OCI-LY3 (cell line): ENCODE results near the gene EXOC1.

Experiments used
- H2AFZ ChIP-seq: fragments of 200-600, 300-600 bp; shearing (Covaris generic); 2 replicates; pipeline ENCODE4 v1.6.0; 2014; ENCODE audit warnings: antibody characterized with exemption, low read depth, low read length
- H3K27ac ChIP-seq: fragments of 200-600, 300-600 bp; sonication (generic); 2 replicates; pipeline ENCODE4 v1.5.1; 2014; ENCODE audit warnings: mild to moderate bottlenecking, low read length, moderate library complexity, mixed read lengths
- H3K27me3 ChIP-seq: fragments of 200-600, 300-600 bp; sonication (generic); 2 replicates; pipeline ENCODE4 v1.6.1; 2014; ENCODE audit warnings: low read depth, low read length, mixed read lengths
- H3K36me3 ChIP-seq: fragments of 200-600, 300-600 bp; sonication (generic); replicated peaks from 2 replicates; pipeline ENCODE3; 2014; ENCODE audit warnings: low read depth, low read length, mixed read lengths
- H3K4me1 ChIP-seq: fragments of 300-600, 200-600 bp; sonication (generic); 2 replicates; pipeline ENCODE4 v1.6.1; 2014; ENCODE audit warnings: low read length, mixed read lengths
- H3K4me2 ChIP-seq: fragments of 200-600, 300-600 bp; sonication (generic); 2 replicates; pipeline ENCODE4 v1.6.1; 2014; ENCODE audit warnings: low read length, mixed read lengths
- H3K4me3 ChIP-seq: fragments of 300-600, 200-600 bp; sonication (generic); 2 replicates; pipeline ENCODE4 v1.5.1; 2014; ENCODE audit warnings: antibody characterized with exemption, mild to moderate bottlenecking, low read length, moderate library complexity
- H3K79me2 ChIP-seq: fragments of 300-600, 200-600 bp; shearing (Covaris generic); 2 replicates; pipeline ENCODE4 v1.6.1; 2014; ENCODE audit warnings: mild to moderate bottlenecking, low read length, mixed read lengths
- H3K9ac ChIP-seq: fragments of 300-600, 200-600 bp; shearing (Covaris generic); 2 replicates; pipeline ENCODE4 v1.6.0; 2014; ENCODE audit warnings: mild to moderate bottlenecking, low read length, moderate library complexity
- H3K9me3 ChIP-seq: fragments of 200-600, 300-600 bp; shearing (Covaris generic); 2 replicates; pipeline ENCODE4 v1.6.1; 2014; ENCODE audit warnings: low read length, mixed read lengths; ENCODE audit not compliant: insufficient read depth
- H4K20me1 ChIP-seq: fragments of 200-600, 300-600 bp; sonication (generic); 2 replicates; pipeline ENCODE4 v1.6.1; 2016; ENCODE audit warnings: low read length, mixed read lengths; ENCODE audit not compliant: insufficient read depth
- CTCF ChIP-seq: fragments of 200-600, 300-600 bp; sonication (generic); IDR thresholded peaks from 2 replicates; pipeline ENCODE4 v1.5.1; 2014; ENCODE audit warnings: antibody characterized with exemption, low read length, low read depth
- EZH2phosphoT487 ChIP-seq: fragments of 200-600 bp; shearing (Covaris generic); IDR thresholded peaks from 2 replicates; pipeline ENCODE4 v1.6.1; 2018; ENCODE audit warnings: antibody characterized with exemption, mixed run types, low read depth

The EXOC1 gene

GRCh38 chr4:55949482-55949802 is 96.0 kb downstream of the EXOC1 start:
- H3K36me3 ChIP-seq, result peaks cover 11% of the 10 kb centered on the region
- H3K4me3 ChIP-seq, result peak overlapping the region; percentile 87
- peak overlapping the region; percentile 85 for H3K4me2 ChIP-seq
- peak overlapping the region; percentile 41; the same call in 1 of the 2 replicates for H2AFZ ChIP-seq
- H3K27ac ChIP-seq, result peak overlapping the region; percentile 90
- H3K9me3 ChIP-seq, result no peaks in the 10 kb centered on the region
- peaks cover 31% of the 10 kb centered on the region for H3K79me2 ChIP-seq
- peak overlapping the region; percentile 74 for H3K9ac ChIP-seq
- no peak for TF ChIP-seq CTCF
- no peak for TF ChIP-seq EZH2phosphoT487
- peaks cover 18% of the 10 kb centered on the region for H3K4me1 ChIP-seq
- no peaks in the 10 kb centered on the region for H4K20me1 ChIP-seq
- H3K27me3 ChIP-seq, result no peaks in the 10 kb centered on the region

GRCh38 chr4:55951191-55951922 is 97.9 kb downstream of the EXOC1 start:
- Histone ChIP-seq H3K4me3 (no peak overlapping the region), H3K4me1 (peaks cover 18% of the 10 kb centered on the region), H2AFZ (no peak overlapping the region), H3K9ac (no peak overlapping the region), H3K79me2 (peaks cover 31% of the 10 kb centered on the region), H3K9me3 (no peaks in the 10 kb centered on the region), H3K27me3 (no peaks in the 10 kb centered on the region), H3K4me2 (no peak overlapping the region), H3K27ac (no peak overlapping the region), H4K20me1 (no peaks in the 10 kb centered on the region), H3K36me3 (peaks cover 19% of the 10 kb centered on the region)
- TF ChIP-seq EZH2phosphoT487 (no peak), CTCF (no peak)
